Measurements from ENCODE around the gene APOA4. TPM values are rescaled to one million over a fixed set of nuclear protein-coding genes. Genes with fewer than 3 reads are reported as not detected.
"Not testable (repeated sequence)": the region's sequence is repeated elsewhere in the genome, so short reads cannot be mapped to it uniquely, and the experiment has no call there.

APOA4 gene
- total RNA-seq, 4 donors from 2014 or later: not detected

GRCh38 chr11:116835791-116836631 is 12.9 kb upstream of the APOA4 start:
- intact Hi-C loops (cut with DNase I; ENCODE audit: low total_unique reads): no loop called here
- Histone ChIP-seq H3K27me3 (no peaks in the 10 kb centered on the region), H3K4me3 (peak overlapping the region; percentile 22 to 34)

GRCh38 chr11:116835042-116835772 is 12.1 kb upstream of the APOA4 start:
- H3K36me3 ChIP-seq: no peaks in the 10 kb centered on the region
- no peak for DNase-seq
- peak overlapping the region; percentile 60 to 66 for H3K27ac ChIP-seq
- H3K4me3 ChIP-seq: peak overlapping the region; percentile 22 to 34
- no peaks in the 10 kb centered on the region for H3K27me3 ChIP-seq
- intact Hi-C loops (cut with DNase I; ENCODE audit: low total_unique reads): no loop called here
- peaks cover 0 to 5% of the 10 kb centered on the region in 2 donors for H3K4me1 ChIP-seq
- no peaks in the 10 kb centered on the region for H3K9me3 ChIP-seq
- TF ChIP-seq POLR2A (IDR thresholded peaks at IDR 0.05) (no peak), CTCF (IDR thresholded peaks at IDR 0.05) (no peak)

More at GRCh38 chr11:116835791-116836631, 12.9 kb upstream of the APOA4 start:
- H3K4me1 ChIP-seq: peaks cover 0 to 5% of the 10 kb centered on the region in 2 donors
- no peaks in the 10 kb centered on the region for H3K9me3 ChIP-seq
- peak overlapping the region; percentile 60 to 66 for H3K27ac ChIP-seq
- peak in 1 of 2 donors; percentile 28 for TF ChIP-seq POLR2A (IDR thresholded peaks at IDR 0.05)
- peak; percentile 56 to 63 (median 60) for TF ChIP-seq CTCF (IDR thresholded peaks at IDR 0.05)
- no peaks in the 10 kb centered on the region for H3K36me3 ChIP-seq
- peak; percentile 77 to 82 for DNase-seq

GRCh38 chr11:116834535-116835041 is 11.5 kb upstream of the APOA4 start:
- H3K4me1 ChIP-seq; DNase-seq; H3K4me3 ChIP-seq; H3K27ac ChIP-seq; intact Hi-C loops (cut with DNase I; ENCODE audit: low total_unique reads); H3K36me3 ChIP-seq; H3K27me3 ChIP-seq; H3K9me3 ChIP-seq: not testable (repeated sequence)

- H3K27ac ChIP-seq: no peak overlapping the region
- no peaks in the 10 kb centered on the region for H3K9me3 ChIP-seq
- H3K36me3 ChIP-seq: no peaks in the 10 kb centered on the region
- DNase-seq: no peak
- TF ChIP-seq CTCF (IDR thresholded peaks at IDR 0.05) (no peak), POLR2A (IDR thresholded peaks at IDR 0.05) (no peak)
- H3K4me1 ChIP-seq: peaks cover 0 to 5% of the 10 kb centered on the region in 2 donors
- intact Hi-C loops (cut with DNase I; ENCODE audit: low total_unique reads): no loop called here
- H3K27me3 ChIP-seq: no peaks in the 10 kb centered on the region
- no peak overlapping the region for H3K4me3 ChIP-seq
Measured at GRCh38 chr11:116833816-116834534, 10.9 kb upstream of the APOA4 start.

- H3K4me1 ChIP-seq: peaks cover 0 to 5% of the 10 kb centered on the region in 2 donors
- H3K27ac ChIP-seq: no peak overlapping the region
- no peaks in the 10 kb centered on the region for H3K27me3 ChIP-seq
- intact Hi-C loops (cut with DNase I; ENCODE audit: low total_unique reads): no loop called here
- TF ChIP-seq POLR2A (IDR thresholded peaks at IDR 0.05) (no peak), CTCF (IDR thresholded peaks at IDR 0.05) (no peak)
- DNase-seq: no peak
- no peaks in the 10 kb centered on the region for H3K9me3 ChIP-seq
- no peaks in the 10 kb centered on the region for H3K36me3 ChIP-seq
- no peak overlapping the region for H3K4me3 ChIP-seq
Measured at GRCh38 chr11:116833491-116833815, 10.3 kb upstream of the APOA4 start.

Data from uterus (tissue), 4 donors.